H9 (cell line): ENCODE measurements around the gene PBX1. TPM values are rescaled to one million over a fixed set of nuclear protein-coding genes. Genes with fewer than 3 reads are reported as not detected.

Source experiments
- DNase-seq: peaks from one replicate; pipeline ENCODE4 v3.0.0-alpha.2; 2017
- H2AFZ ChIP-seq: one replicate; pipeline ENCODE4 v1.6.1; 2013; ENCODE audit warnings: mild to moderate bottlenecking, low read length, control low read depth, moderate library complexity
- H2AK5ac ChIP-seq: 2 replicates; pipeline ENCODE4 v1.6.1; 2013; ENCODE audit warnings: low read length, control low read depth, mixed read lengths; ENCODE audit not compliant: insufficient read length
- H2BK120ac ChIP-seq: one replicate; pipeline ENCODE4 v1.6.1; 2013; ENCODE audit warnings: low read depth, mild to moderate bottlenecking, low read length, control low read depth, inconsistent platforms; ENCODE audit not compliant: poor library complexity, severe bottlenecking
- H2BK12ac ChIP-seq: 2 replicates; pipeline ENCODE4 v1.6.1; 2013; ENCODE audit warnings: low read length, control low read depth, mixed read lengths, low read depth; ENCODE audit not compliant: insufficient read length
- H2BK15ac ChIP-seq: 2 replicates; pipeline ENCODE4 v1.6.1; 2013; ENCODE audit warnings: low read depth, low read length, control low read depth
- H2BK20ac ChIP-seq: one replicate; pipeline ENCODE4 v1.6.1; 2013; ENCODE audit warnings: low read depth, mild to moderate bottlenecking, low read length, control low read depth, inconsistent platforms; ENCODE audit not compliant: poor library complexity, severe bottlenecking
- H2BK5ac ChIP-seq: 2 replicates; pipeline ENCODE4 v1.6.1; 2013; ENCODE audit warnings: low read length, control low read depth, mixed read lengths; ENCODE audit not compliant: insufficient read length
- H3K14ac ChIP-seq: 2 replicates; pipeline ENCODE4 v1.6.1; 2013; ENCODE audit warnings: low read length, control low read depth; ENCODE audit not compliant: insufficient read depth
- H3K18ac ChIP-seq: 2 replicates; pipeline ENCODE4 v1.6.1; 2013; ENCODE audit warnings: low read depth, mild to moderate bottlenecking, mixed read lengths, low read length, control low read depth; ENCODE audit not compliant: insufficient read length
- H3K23ac ChIP-seq: 2 replicates; pipeline ENCODE4 v1.6.1; 2013; ENCODE audit warnings: low read length, control low read depth, mixed read lengths, low read depth; ENCODE audit not compliant: insufficient read length
- H3K23me2 ChIP-seq: 2 replicates; pipeline ENCODE4 v1.6.1; 2013; ENCODE audit warnings: low read depth, mild to moderate bottlenecking, mixed read lengths, low read length, control low read depth; ENCODE audit not compliant: insufficient read length, poor library complexity, severe bottlenecking
- H3K27ac ChIP-seq: 2 replicates; pipeline ENCODE4 v1.5.1; 2013; ENCODE audit warnings: low read length, control low read depth, mixed read lengths, low read depth; ENCODE audit not compliant: insufficient read length
- H3K27me3 ChIP-seq: 2 replicates; pipeline ENCODE4 v1.6.1; 2013; ENCODE audit warnings: low read length, control low read depth, inconsistent platforms; ENCODE audit not compliant: insufficient read depth
- H3K4ac ChIP-seq: 2 replicates; pipeline ENCODE4 v1.6.1; 2013; ENCODE audit warnings: low read depth, mild to moderate bottlenecking, control low read depth, inconsistent platforms, low read length, moderate library complexity
- H3K4me1 ChIP-seq: 2 replicates; pipeline ENCODE4 v1.6.1; 2013; ENCODE audit warnings: low read length, control low read depth, inconsistent platforms; ENCODE audit not compliant: insufficient read depth
- H3K4me2 ChIP-seq: 2 replicates; pipeline ENCODE4 v1.6.1; 2013; ENCODE audit warnings: low read length, control low read depth, mixed read lengths; ENCODE audit not compliant: insufficient read length, insufficient read depth
- H3K56ac ChIP-seq: 2 replicates; pipeline ENCODE4 v1.6.1; 2013; ENCODE audit warnings: low read depth, mild to moderate bottlenecking, mixed read lengths, low read length, control low read depth; ENCODE audit not compliant: insufficient read length
- H3K79me1 ChIP-seq: 2 replicates; pipeline ENCODE4 v1.6.1; 2013; ENCODE audit warnings: low read depth, mild to moderate bottlenecking, moderate library complexity, low read length, control low read depth, inconsistent platforms; ENCODE audit not compliant: insufficient read depth, poor library complexity, severe bottlenecking
- H3K79me2 ChIP-seq: 2 replicates; pipeline ENCODE4 v1.6.1; 2013; ENCODE audit warnings: low read length, control low read depth, inconsistent platforms; ENCODE audit not compliant: insufficient read depth
- H3K9ac ChIP-seq: 2 replicates; pipeline ENCODE4 v1.6.1; 2013; ENCODE audit warnings: low read length, control low read depth, mixed read lengths; ENCODE audit not compliant: insufficient read length; ENCODE audit errors: extremely low read depth
- H3K9me3 ChIP-seq: one replicate; pipeline ENCODE4 v1.6.1; 2013; ENCODE audit warnings: low read depth, low read length, inconsistent platforms; ENCODE audit not compliant: control insufficient read depth
- H3T11ph ChIP-seq: one replicate; pipeline ENCODE4 v1.6.1; 2013; ENCODE audit warnings: mild to moderate bottlenecking, low read length, control low read depth, inconsistent platforms
- H4K20me1 ChIP-seq: one replicate; pipeline ENCODE4 v1.6.1; 2013; ENCODE audit not compliant: control insufficient read depth, insufficient read length, insufficient read depth
- H4K5ac ChIP-seq: 2 replicates; pipeline ENCODE4 v1.6.1; 2013; ENCODE audit warnings: low read depth, mild to moderate bottlenecking, mixed read lengths, low read length, control low read depth; ENCODE audit not compliant: insufficient read length
- H4K8ac ChIP-seq: replicated peaks from 2 replicates; pipeline ENCODE4 v1.6.1; 2013; ENCODE audit warnings: low read length, control low read depth, mixed read lengths, low read depth; ENCODE audit not compliant: insufficient read length
- H4K91ac ChIP-seq: 2 replicates; pipeline ENCODE4 v1.6.1; 2013; ENCODE audit warnings: low read depth, mild to moderate bottlenecking, moderate library complexity, mixed read lengths, low read length, control low read depth; ENCODE audit not compliant: insufficient read length
- H3K27ac Mint-ChIP-seq, 3 experiments: 2 replicates in 2 of 3; 3 replicates in 1 of 3; pipeline ENCODE4 v1.8.0; 2020 to 2021; ENCODE audit warnings: mixed read lengths in 3 of 3, mild to moderate bottlenecking in 1 of 3, moderate library complexity in 1 of 3
- H3K27me3 Mint-ChIP-seq: 2 replicates; pipeline ENCODE4 v1.8.0; 2021; ENCODE audit warnings: low read depth, mild to moderate bottlenecking, moderate library complexity, mixed read lengths
- H3K36me3 Mint-ChIP-seq, 3 experiments: 2 replicates in 2 of 3; 3 replicates in 1 of 3; pipeline ENCODE4 v1.8.0; 2020 to 2021; ENCODE audit warnings: low read depth in 3 of 3, mixed read lengths in 3 of 3; ENCODE audit not compliant: insufficient read depth in 1 of 3
- H3K4me1 Mint-ChIP-seq, 2 experiments: 2 replicates each; pipeline ENCODE4 v1.8.0; 2020; ENCODE audit warnings: mixed read lengths in 2 of 2
- H3K4me3 Mint-ChIP-seq, 2 experiments: 2 replicates in 1 of 2; 3 replicates in 1 of 2; pipeline ENCODE4 v1.8.0; 2020 to 2021; ENCODE audit warnings: mild to moderate bottlenecking in 2 of 2, mixed read lengths in 2 of 2, moderate library complexity in 1 of 2
- H3K9me3 Mint-ChIP-seq, 2 experiments: 2 replicates in 1 of 2; 3 replicates in 1 of 2; pipeline ENCODE4 v1.8.0; 2020; ENCODE audit warnings: mild to moderate bottlenecking in 2 of 2, mixed read lengths in 2 of 2, moderate library complexity in 1 of 2
- CTCF ChIP-seq: fragments of 200-600 bp; sonication (generic); conservative IDR thresholded peaks from 3 replicates; pipeline ENCODE4 v1.8.0; 2021; ENCODE audit warnings: antibody characterized with exemption, mild to moderate bottlenecking
- whole genome bisulfite sequencing: extraction: QIAGEN DNeasy Blood & Tissue Kit; methylation state at CpG from one replicate; pipeline ENCODE4 v1.1.7; 2013; ENCODE audit warnings: missing lambda C conversion rate, low lambda C conversion rate, mixed read lengths; ENCODE audit not compliant: insufficient read length; ENCODE audit errors: extremely low coverage; 5-methylcytosine and 5-hydroxymethylcytosine counted together
- total RNA-seq: library from RNA; stranded (reverse); gene quantifications from 2 replicates; pipeline ENCODE4 v1.2.1, GENCODE V29; 2021

PBX1 gene
- total RNA-seq, 1 experiment from 2014 or later: 142 TPM

- H3K4me2 ChIP-seq: no peak overlapping the region
- no peak overlapping the region for H3K27ac ChIP-seq
- Mint-ChIP-seq H3K27ac (peak overlapping the region in 1 of 3 experiments; percentile 73; a peak in 3 of 7 replicates), H3K4me3 (no peak overlapping the region), H3K9me3 (no peaks in the 10 kb centered on the region), H3K36me3 (peaks cover 0 to 13% (median 4%) of the 10 kb centered on the region in 3 experiments; a peak in 5 of 7 replicates), H3K4me1 (peaks cover 58 to 65% of the 10 kb centered on the region in 2 experiments), H3K27me3 (no peaks in the 10 kb centered on the region)
- H4K20me1 ChIP-seq: no peaks in the 10 kb centered on the region
- H3K56ac ChIP-seq: no peak overlapping the region
- H3K9ac ChIP-seq: no peak overlapping the region
- no peaks in the 10 kb centered on the region for H3K9me3 ChIP-seq
- no peak overlapping the region for H3T11ph ChIP-seq
- no peak overlapping the region for H3K23ac ChIP-seq
- TF ChIP-seq CTCF: no peak
- WGBS: no CpG with 5 or more reads among the region's 4 CpGs
- no peak overlapping the region for H2AFZ ChIP-seq
- no peak overlapping the region for H2BK12ac ChIP-seq
- H3K23me2 ChIP-seq: no peaks in the 10 kb centered on the region
- H2AK5ac ChIP-seq: no peak overlapping the region
- no peak overlapping the region for H4K91ac ChIP-seq
- H2BK20ac ChIP-seq: no peak overlapping the region
- H3K4me1 ChIP-seq: peaks cover 12% of the 10 kb centered on the region
- H3K27me3 ChIP-seq: no peaks in the 10 kb centered on the region
- no peak overlapping the region for H2BK15ac ChIP-seq
- H3K18ac ChIP-seq: no peak overlapping the region
- no peak overlapping the region for H2BK120ac ChIP-seq
- peaks cover 4% of the 10 kb centered on the region for H3K79me1 ChIP-seq
- peaks cover 6% of the 10 kb centered on the region; the same call in 1 of the 2 replicates for H3K79me2 ChIP-seq
- no peak overlapping the region for H3K4ac ChIP-seq
- no peak overlapping the region for H3K14ac ChIP-seq
- H2BK5ac ChIP-seq: no peak overlapping the region
- H4K5ac ChIP-seq: no peak overlapping the region
- no peak for DNase-seq
- no peak overlapping the region for H4K8ac ChIP-seq
Measured at GRCh38 chr1:164709126-164709525, 150.1 kb downstream of the PBX1 start.
